Activated CD8-positive, alpha-beta memory T cell treated with anti-CD3 and anti-CD28 coated beads, Interleukin-2, amount 50 U/mL, for 24 hours (primary cell): ENCODE measurements around the gene SBSN.
"Not testable (repeated sequence)": the region's sequence is repeated elsewhere in the genome, so short reads cannot be mapped to it uniquely, and the experiment has no call there.

Experiments used
- DNase-seq: peaks from one replicate; pipeline ENCODE4 v3.0.0-alpha.2; 2020; ENCODE audit errors: extremely low read depth

Gene SBSN

DNA sequence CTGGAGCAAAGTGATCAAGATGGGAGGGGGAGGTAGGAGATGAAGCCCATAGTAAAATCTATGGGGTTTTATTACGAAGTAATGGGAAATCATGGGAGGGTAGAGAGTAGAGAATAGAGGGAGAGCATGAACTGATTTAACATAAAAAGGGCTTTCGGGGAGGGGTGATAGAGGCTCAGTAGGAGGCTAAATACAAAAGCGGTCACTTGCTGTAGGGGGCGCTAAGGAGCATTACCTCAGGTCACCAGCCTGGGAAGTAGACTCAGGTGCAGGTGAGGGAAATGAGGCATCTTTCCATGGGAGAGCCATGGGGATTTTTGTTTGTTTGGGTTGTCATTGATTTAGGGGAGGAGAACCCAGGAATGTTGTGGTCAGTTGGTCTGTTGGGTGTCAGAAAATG lies 52.0 kb downstream of the SBSN start:
- no peak for DNase-seq

DNA sequence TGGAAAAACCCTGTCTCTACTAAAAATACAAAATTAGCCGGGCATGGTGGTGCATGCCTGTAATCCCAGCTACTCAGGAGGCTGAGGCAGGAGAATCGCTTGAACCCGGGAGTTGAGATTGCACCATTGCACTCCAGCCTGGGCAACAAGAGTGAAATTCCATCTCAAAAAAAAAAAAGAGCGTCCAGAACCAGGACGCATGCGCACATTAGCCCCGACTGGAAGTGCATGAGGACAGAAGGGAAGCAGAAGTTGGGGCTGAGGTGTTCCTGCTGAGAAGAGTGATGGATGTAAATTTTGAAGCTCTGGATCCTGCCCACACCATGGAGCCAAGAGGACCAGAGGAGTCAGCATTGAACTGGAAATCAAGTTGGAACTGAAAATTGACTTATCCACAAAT lies 53.5 kb downstream of the SBSN start:
- not testable (repeated sequence) for DNase-seq

DNA sequence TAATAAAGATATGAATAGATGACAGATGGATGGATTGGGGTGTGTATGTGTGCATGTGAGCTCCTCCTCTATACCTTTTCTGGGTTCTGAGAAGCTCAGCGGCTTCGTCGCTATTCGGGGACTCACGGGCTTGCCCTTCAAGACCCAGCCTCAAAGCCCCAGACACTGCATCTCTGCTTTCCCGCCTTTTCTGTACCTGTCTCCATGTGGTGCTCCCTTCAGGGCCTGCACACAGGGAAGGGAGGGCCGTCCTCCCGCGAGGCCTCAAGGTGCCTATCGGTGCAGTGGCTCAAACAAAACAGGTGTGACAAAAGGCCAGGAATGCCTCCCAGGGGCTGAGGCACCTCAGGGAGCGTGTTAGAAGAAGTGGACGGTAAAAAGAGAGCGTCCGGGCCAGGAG lies 54.0 kb downstream of the SBSN start:
- DNase-seq, result no peak
